Measurements from ENCODE around the gene DHRS11. TPM values are rescaled to one million over a fixed set of nuclear protein-coding genes. Genes with fewer than 3 reads are reported as not detected.
"Not testable (repeated sequence)": the region's sequence is repeated elsewhere in the genome, so short reads cannot be mapped to it uniquely, and the experiment has no call there.

The DHRS11 gene
- polyA plus RNA-seq, 10 donors = 4.2 to 8.5 (median 5.9) TPM

DNA sequence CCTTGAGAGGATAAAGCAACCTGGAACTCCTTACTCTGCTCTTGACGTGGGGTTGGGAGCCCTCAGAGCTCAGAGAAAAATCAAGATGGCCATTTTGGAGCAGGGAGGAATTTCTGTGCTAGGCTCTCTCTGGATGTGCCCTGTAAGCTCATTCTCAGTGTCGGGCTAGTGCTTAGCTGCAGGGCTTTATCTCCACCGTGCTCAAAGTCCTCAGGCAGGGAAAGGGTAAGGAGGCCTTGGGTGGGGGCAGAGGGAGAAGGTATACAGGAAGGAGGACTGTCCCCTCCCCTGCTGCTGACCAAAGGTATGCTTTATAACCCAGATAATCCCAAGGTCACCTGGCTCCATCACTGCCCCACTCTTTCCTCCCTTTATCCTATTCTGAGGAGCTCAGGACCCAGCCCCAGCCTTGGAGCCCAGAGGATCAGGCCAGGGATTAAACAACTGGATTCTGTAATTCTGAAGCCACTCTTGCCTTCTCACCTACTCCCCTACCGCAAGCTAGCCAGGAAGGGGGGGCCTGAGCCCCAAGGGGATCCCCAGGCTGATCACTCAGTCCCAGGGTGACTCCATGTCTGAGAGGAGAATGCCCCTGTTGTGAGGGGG is 1.1 kb downstream of the DHRS11 start:
- peak in 1 of 3 donors; percentile 25 for DNase-seq

- no peak for DNase-seq
Measured at GRCh38 chr17:36593656-36594316, 2.1 kb downstream of the DHRS11 start.

- DNase-seq = no peak
Measured at GRCh38 chr17:36594626-36595401, 3.1 kb downstream of the DHRS11 start.

DNA sequence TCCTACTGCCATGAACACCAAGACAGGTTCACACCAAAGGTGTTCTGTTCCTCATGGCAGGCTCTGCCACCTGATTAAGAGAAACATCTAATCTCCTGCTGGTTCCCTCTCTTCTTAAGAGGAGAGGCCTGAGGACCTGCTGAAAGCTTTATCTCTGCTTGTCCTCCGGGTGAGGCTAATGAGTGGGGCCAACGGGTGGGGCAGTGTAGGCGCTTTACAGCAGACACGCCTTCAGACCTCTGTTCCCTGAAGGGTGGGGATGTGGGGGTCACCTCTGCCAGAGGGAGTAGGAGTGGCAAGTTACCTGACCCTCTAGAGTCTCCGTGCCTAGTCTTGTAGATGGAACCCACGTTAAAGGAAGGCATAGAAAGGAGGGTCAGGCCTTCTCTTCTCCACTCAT is 5.5 kb downstream of the DHRS11 start:
- no peak for DNase-seq

GRCh38 chr17:36597866-36598777 is 6.4 kb downstream of the DHRS11 start:
- no peak for DNase-seq

GRCh38 chr17:36598951-36599401 is 7.3 kb downstream of the DHRS11 start:
- DNase-seq = no peak

DNA sequence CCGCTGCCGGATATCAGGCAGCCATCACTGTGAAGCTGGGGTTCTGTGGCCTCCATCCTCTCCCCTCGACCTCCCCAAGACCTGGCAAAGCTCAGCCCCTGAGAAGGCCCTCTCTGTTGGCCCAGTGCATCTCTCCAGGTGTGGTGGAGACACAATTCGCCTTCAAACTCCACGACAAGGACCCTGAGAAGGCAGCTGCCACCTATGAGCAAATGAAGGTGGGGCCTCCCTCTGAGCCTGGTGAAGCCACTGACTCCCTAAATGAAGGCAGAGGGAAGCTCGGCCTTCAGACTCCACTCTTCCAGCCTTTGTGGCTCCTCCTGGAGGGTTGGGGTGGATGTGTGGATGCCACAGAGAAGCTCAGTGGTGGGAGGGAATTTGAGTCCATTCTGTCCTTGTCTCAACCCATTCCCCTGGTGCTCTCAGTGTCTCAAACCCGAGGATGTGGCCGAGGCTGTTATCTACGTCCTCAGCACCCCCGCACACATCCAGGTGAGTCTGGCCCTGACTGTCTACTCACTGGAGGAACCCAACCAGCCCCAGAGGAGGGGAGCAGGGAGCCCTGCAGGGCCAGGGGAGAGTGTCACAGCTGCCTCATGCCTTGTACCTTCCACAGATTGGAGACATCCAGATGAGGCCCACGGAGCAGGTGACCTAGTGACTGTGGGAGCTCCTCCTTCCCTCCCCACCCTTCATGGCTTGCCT is 8.0 kb downstream of the DHRS11 start:
- DNase-seq = no peak

- no peak for DNase-seq
Measured at GRCh38 chr17:36600465-36600864, 8.8 kb downstream of the DHRS11 start.

GRCh38 chr17:36600936-36601302 is 9.2 kb downstream of the DHRS11 start:
- DNase-seq = no peak

DNA sequence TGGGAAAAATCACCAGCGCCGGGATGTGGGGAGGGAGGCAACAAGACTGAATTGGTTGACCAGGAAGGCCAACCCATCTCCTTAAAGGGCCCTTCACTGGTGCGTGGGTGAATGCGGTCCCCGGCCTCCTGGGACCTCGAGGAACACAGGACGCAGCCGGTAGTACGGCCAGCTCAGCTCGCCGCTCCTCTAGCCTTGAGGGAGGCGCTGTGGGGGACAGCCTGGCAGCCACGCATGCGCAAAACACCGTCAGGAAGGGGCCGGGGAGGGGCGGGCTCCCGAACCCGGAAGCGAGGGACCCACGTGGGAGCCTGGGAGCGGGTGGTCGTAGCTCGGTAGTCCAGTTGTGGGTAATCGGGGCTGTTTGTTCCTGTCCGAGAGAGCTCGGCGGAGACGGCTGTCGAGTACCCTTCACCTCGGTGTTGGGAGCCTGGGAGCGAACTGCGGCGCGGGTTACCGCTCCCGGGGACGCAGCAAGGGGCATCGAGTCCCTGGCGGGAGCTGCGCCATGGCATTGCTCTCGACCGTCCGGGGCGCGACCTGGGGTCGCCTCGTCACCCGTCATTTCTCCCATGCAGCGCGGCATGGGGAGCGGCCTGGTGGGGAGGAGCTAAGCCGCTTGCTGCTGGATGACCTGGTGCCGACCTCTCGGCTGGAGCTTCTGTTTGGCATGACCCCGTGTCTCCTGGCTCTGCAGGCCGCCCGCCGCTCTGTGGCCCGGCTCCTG is 9.8 kb downstream of the DHRS11 start, which contains the start of gene MRM1:
MRM1 (plus strand) TSS at position 281 of the 727 bp plus-strand sequence; CDS start at position 509, 228 bp downstream.
- DNase-seq = peak; percentile 87 to 96 (median 93)

- no peak for DNase-seq
Measured at GRCh38 chr17:36602030-36602748, 10.5 kb downstream of the DHRS11 start.

GRCh38 chr17:36602924-36603384 is 11.3 kb downstream of the DHRS11 start:
- DNase-seq = peak; percentile 40 to 61 (median 49)

DNA sequence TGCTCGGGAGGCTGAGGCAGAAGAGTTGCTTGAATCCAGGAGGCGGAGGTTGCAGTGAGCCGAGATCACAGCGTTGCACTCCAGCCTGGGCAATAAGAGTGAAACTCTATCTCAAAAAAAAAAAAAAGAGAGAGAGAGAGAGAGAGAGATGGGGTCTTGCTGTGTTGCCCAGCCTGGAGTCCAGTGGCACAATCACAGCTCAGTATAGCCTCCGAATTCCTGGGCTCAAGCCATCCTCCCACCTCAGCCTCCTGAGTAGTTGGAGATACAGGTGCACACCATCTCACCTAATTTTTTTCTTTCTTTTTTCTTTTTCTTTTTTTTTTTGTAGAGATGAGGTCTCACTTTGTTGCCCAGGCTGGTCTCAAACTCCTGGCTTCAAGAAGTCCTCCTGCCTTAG is 13.3 kb downstream of the DHRS11 start:
- not testable (repeated sequence) for DNase-seq

DNA sequence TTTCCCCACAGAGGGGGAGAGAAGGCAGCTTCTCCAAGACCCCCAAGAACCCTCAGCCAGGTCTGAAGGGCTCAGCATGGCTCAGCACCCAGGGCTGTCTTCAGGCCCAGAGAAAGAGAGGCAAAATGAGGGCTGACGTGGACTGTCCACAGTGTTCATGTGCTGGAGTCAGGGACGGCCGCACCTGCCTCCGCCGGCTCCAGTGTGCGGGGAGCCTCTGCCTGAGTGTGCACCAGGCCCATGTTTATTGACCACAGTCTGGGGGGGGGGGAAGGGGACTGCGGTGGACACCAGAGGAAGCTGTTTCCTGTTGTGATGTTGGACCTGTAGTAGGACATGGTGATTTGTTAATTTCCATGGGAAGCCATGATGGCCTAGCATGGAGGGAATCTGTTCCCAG is 16.6 kb downstream of the DHRS11 start:
- no peak for DNase-seq

DNA sequence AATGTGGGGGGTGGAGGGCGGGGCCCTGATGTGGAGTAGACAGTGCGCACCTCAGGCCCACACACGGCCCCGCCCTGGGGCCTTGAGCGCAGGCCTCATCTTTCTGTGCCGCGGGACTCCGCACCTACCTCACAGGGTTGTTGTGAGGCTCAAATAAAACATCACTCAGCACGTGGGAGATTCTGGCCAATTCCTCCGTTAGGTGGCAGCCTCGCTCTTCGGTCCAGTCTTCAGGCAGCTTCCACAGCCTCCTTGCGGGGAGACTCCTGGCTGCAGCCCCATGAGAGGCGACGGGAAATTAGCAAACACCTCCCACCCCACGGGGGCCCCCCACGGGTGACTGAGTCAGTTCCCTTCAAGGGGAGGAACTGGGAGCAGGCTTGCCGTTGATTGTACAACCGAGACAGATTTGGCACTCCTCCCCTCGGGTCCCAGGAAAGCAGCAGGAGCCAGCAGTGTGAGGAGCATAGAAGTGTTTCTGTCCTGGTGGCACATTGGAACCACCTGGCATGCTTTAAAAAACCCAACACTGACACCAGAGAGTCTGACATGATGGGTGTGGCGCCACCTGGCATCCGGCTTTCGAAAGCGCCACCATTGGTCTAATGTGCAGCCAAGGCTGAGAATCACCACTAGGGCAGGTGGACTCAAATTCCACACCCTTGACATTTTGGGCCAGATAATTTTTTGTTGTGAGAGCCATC is 17.3 kb downstream of the DHRS11 start:
- peak; percentile 39 to 73 (median 49) for DNase-seq

DNA sequence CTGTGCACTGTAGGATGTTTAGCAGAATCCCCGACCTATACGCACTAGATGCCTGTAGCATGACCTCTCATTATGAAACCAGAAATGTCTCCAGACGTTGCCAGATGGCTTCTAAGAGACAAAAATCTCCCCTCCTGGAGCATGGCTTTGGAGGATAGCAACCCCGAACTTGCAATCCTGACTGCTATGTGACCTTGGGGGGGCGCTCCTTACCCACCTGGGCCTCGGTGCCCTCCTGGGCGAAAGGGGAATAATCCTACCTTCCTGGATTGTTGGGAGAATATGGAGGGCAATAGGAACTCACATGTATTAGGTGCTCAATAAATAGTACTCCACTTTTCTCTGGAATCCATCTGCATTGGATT is 17.8 kb downstream of the DHRS11 start:
- DNase-seq = no peak

DNA sequence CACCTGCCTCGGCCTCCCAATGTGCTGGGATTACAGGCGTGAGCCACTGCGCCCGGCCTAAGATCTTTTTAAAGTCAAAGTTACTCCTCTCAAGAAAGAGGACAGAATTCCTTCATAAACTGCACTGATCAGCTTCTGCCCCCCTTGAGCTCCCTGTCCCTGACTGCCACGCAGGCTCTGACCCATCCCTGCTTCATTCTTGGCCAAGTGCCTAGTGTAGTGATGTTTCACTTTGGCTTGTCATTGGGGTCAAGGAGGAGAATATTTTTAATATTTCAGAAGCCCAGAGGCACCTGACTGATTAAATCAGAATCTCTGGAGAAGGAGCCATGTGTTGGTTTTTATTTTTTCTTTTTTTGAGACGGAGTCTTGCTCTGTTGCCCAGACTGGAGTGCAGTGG is 18.8 kb downstream of the DHRS11 start:
- DNase-seq = no peak

DNA sequence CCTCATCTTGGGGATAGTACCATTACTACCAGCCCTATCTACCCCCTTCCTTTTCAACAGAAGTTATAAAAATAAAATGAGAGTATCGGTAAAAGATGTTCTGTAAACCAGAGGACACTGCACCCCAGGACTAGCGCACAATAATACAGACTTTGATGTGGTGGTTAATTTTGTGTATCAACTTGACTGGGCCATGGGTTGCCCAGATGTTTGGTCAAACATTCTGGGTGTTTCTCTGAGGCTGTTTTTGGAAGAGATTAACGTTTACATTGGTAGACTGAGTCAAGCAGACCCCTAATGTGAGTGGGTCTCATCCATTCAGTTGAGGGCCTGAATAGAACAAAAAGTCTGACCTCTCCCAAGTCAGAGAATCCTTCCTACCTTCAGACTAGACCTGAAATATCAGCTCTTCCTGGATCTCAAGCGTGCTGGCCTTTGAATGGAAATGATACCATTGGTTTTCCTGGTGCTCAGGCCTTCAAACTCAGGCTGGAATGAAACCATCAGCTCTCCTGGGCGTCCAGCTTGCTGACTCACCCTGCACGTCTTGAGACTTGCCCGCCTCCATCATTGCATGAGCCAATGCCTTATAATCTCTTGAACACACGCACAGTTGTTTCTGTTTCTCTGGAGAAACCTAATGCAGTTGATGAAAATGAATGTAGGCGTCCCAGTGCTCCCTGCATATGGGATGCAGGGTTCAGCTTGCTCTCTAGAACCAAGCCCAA is 19.8 kb downstream of the DHRS11 start:
- no peak for DNase-seq

Data from muscle of back (tissue), 11 donors.